Posterior cingulate gyrus (tissue), 11 donors: ENCODE measurements around the gene SLC25A19.
"Not testable (repeated sequence)": the region's sequence is repeated elsewhere in the genome, so short reads cannot be mapped to it uniquely, and the experiment has no call there.

Experiments
- DNase-seq, 10 donors: peaks; one replicate each; pipeline versions ENCODE4 v3.0.0 to v3.0.0-alpha.2; 2020 to 2021; ENCODE audit warnings: mixed read lengths in 3 of 10
- intact Hi-C: fragments of 100-400 bp; cut with DNase I; formaldehyde crosslinking; loops from one replicate; pipeline ENCODE4 v1.15.1; 2023

SLC25A19 gene

GRCh38 chr17:75307957-75308731 is 18.9 kb upstream of the SLC25A19 start:
- intact Hi-C loops: no loop called here

GRCh38 chr17:75301502-75302206 is 12.4 kb upstream of the SLC25A19 start:
- intact Hi-C loops: no loop called here
- no peak for DNase-seq

More at GRCh38 chr17:75307957-75308731, 18.9 kb upstream of the SLC25A19 start:
- DNase-seq: no peak

GRCh38 chr17:75301049-75301448 is 11.8 kb upstream of the SLC25A19 start:
- no peak for DNase-seq
- intact Hi-C loops: no loop called here

GRCh38 chr17:75300280-75300679 is 11.0 kb upstream of the SLC25A19 start:
- DNase-seq: no peak
- intact Hi-C loops: no loop called here

GRCh38 chr17:75295201-75296158 is 6.2 kb upstream of the SLC25A19 start:
- no peak for DNase-seq
- intact Hi-C loops: no loop called here

- DNase-seq: peak in 1 of 10 donors; percentile 47
- intact Hi-C loops: not testable (repeated sequence)
These were observed 3.7 kb upstream of the SLC25A19 start for GRCh38 chr17:75292810-75293448.

GRCh38 chr17:75289832-75290337 is 652 bp upstream of the SLC25A19 start:
- intact Hi-C loops: loop anchor here (2.0 kb wide), 1 partner anchor 19 kb away; the partner anchor contains the start of gene MIF4GD

GRCh38 chr17:75288770-75289114 is 491 bp downstream of the SLC25A19 start:
- intact Hi-C loops: loop anchor here (2.0 kb wide), 1 partner anchor 18 kb away; the partner anchor contains the start of gene MIF4GD
- peak in 3 of 10 donors; percentile 20 to 89 (median 30) for DNase-seq

More at GRCh38 chr17:75289832-75290337, 652 bp upstream of the SLC25A19 start:
- DNase-seq: peak in 6 of 10 donors; percentile 22 to 75 (median 42)

GRCh38 chr17:75288359-75288758 is 874 bp downstream of the SLC25A19 start:
- intact Hi-C loops: loop anchor here (2.0 kb wide), 1 partner anchor 18 kb away; the partner anchor contains the start of gene MIF4GD
- DNase-seq: no peak

- DNase-seq: no peak
These were observed 2.0 kb downstream of the SLC25A19 start for GRCh38 chr17:75287221-75287620.

GRCh38 chr17:75285123-75285522 is 4.1 kb downstream of the SLC25A19 start:
- no peak for DNase-seq
- intact Hi-C loops: no loop called here

More at GRCh38 chr17:75287221-75287620, 2.0 kb downstream of the SLC25A19 start:
- intact Hi-C loops: no loop called here

GRCh38 chr17:75280189-75280588 is 9.0 kb downstream of the SLC25A19 start:
- intact Hi-C loops, DNase-seq: not testable (repeated sequence)

- DNase-seq: no peak
- intact Hi-C loops: no loop called here
These were observed 11.6 kb downstream of the SLC25A19 start for GRCh38 chr17:75277664-75278071.

- intact Hi-C loops: loop anchor here (5.0 kb wide), 1 partner anchor 133 kb away; the partner anchor contains the start of gene GRB2
- DNase-seq: no peak
These were observed 15.1 kb downstream of the SLC25A19 start for GRCh38 chr17:75273977-75274708.

GRCh38 chr17:75272848-75273184 is 16.4 kb downstream of the SLC25A19 start:
- intact Hi-C loops: loop anchor here (5.0 kb wide), 1 partner anchor 134 kb away; the partner anchor contains the start of gene GRB2
- DNase-seq: peak in 1 of 10 donors; percentile 2

GRCh38 chr17:75271955-75272847 is 17.0 kb downstream of the SLC25A19 start:
- DNase-seq: peak in 8 of 10 donors; percentile 32 to 89 (median 50)
- intact Hi-C loops: loop anchor here (2.0 to 5.0 kb wide), 3 partner anchors 17 to 135 kb away; partner anchors contain the start of genes GRB2, SLC25A19 and SUMO2

- DNase-seq: peak; percentile 57 to 97 (median 77)
- intact Hi-C loops: loop anchor here (2.0 to 5.0 kb wide), 3 partner anchors 17 to 136 kb away; partner anchors contain the start of genes GRB2, SLC25A19 and SUMO2
These were observed 17.8 kb downstream of the SLC25A19 start for GRCh38 chr17:75271233-75271954.
